C4-2B (cell line): Measurements from ENCODE around the gene CRACR2A.

Experiments
- ZFX ChIP-seq: fragments of 450-650 bp; IDR thresholded peaks from 2 replicates; pipeline ENCODE4 v1.6.1; 2017
- TF ChIP-seq, protein P1 (sequence below): fragments of 450-650 bp; conservative IDR thresholded peaks from 2 replicates; pipeline ENCODE4 v1.5.1; 2017; ENCODE audit warnings: mild to moderate bottlenecking

- TF ChIP-seq, protein P1, sequence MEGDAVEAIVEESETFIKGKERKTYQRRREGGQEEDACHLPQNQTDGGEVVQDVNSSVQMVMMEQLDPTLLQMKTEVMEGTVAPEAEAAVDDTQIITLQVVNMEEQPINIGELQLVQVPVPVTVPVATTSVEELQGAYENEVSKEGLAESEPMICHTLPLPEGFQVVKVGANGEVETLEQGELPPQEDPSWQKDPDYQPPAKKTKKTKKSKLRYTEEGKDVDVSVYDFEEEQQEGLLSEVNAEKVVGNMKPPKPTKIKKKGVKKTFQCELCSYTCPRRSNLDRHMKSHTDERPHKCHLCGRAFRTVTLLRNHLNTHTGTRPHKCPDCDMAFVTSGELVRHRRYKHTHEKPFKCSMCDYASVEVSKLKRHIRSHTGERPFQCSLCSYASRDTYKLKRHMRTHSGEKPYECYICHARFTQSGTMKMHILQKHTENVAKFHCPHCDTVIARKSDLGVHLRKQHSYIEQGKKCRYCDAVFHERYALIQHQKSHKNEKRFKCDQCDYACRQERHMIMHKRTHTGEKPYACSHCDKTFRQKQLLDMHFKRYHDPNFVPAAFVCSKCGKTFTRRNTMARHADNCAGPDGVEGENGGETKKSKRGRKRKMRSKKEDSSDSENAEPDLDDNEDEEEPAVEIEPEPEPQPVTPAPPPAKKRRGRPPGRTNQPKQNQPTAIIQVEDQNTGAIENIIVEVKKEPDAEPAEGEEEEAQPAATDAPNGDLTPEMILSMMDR = no peak
- TF ChIP-seq ZFX = no peak
Observed at GRCh38 chr12:3595721-3596120, 157.2 kb downstream of the CRACR2A start.
